Psoas muscle (tissue), 8 donors: ENCODE measurements around the gene CABCOCO1. TPM values are rescaled to one million over a fixed set of nuclear protein-coding genes. Genes with fewer than 3 reads are reported as not detected.
"Not testable (repeated sequence)": the region's sequence is repeated elsewhere in the genome, so short reads cannot be mapped to it uniquely, and the experiment has no call there.

Experiments used
- ATAC-seq, 4 donors: fragments of 200-7000 bp; cut with Tn5 transposase; one replicate each; pipeline ENCODE4 v1.9.1; 2020; ENCODE audit warnings: moderate library complexity in 3 of 4, mild to moderate bottlenecking in 2 of 4
- DNase-seq, 2 donors: peaks; one replicate each; pipeline ENCODE4 v3.0.0-alpha.2; 2020
- H3K27ac ChIP-seq: fragments of 200-600 bp; one replicate; pipeline ENCODE4 v1.8.0; 2022
- H3K27me3 ChIP-seq, 3 donors: fragments of 200-600 bp in 1 of 3; one replicate each; pipeline versions ENCODE4 v1.6.1 to v1.8.0; 2013 to 2022; ENCODE audit warnings: low read length in 2 of 3, mild to moderate bottlenecking in 2 of 3, moderate library complexity in 1 of 3; ENCODE audit not compliant: insufficient read depth in 3 of 3
- H3K36me3 ChIP-seq, 2 donors: fragments of 200-600 bp in 1 of 2; one replicate each; pipeline versions ENCODE4 v1.6.1 to v1.8.0; 2013 to 2022; ENCODE audit warnings: low read depth in 1 of 2, mild to moderate bottlenecking in 1 of 2, moderate library complexity in 1 of 2; ENCODE audit not compliant: insufficient read depth in 1 of 2
- H3K4me1 ChIP-seq: fragments of 200-600 bp; one replicate; pipeline ENCODE4 v1.8.0; 2022
- H3K4me3 ChIP-seq: fragments of 200-600 bp; one replicate; pipeline ENCODE4 v1.8.0; 2022; ENCODE audit warnings: mild to moderate bottlenecking
- H3K9me3 ChIP-seq: fragments of 200-600 bp; one replicate; pipeline ENCODE4 v1.8.0; 2022
- CTCF ChIP-seq: fragments of 200-600 bp; IDR thresholded peaks from one replicate; pipeline ENCODE4 v1.8.0; 2022; ENCODE audit warnings: antibody characterized with exemption
- WGBS, 3 donors: extraction: QIAGEN DNeasy Blood & Tissue Kit; methylation state at CpG; one replicate each; pipeline versions ENCODE4 v1.1.6 to v1.1.7; 2013; 5-methylcytosine and 5-hydroxymethylcytosine counted together
- intact Hi-C, 2 donors: fragments of 100-400 bp; cut with DNase I; formaldehyde crosslinking; loops; one replicate each; pipeline versions ENCODE4 v1.11.0 to v1.14.2; 2022
- polyA plus RNA-seq, 3 donors: library from polyadenylated mRNA; stranded (reverse); fragments of 200-250 nt; gene quantifications; one replicate each; pipeline ENCODE4 v1.2.3, GENCODE V29; 2013
- total RNA-seq, 4 donors: library from RNA; stranded (reverse); fragmentation: NEBNext Ultra II Directional in 2 of 4; extraction: Animal tissue kit (Norgen Biotek cat#: 25700) in 2 of 4; gene quantifications; one replicate each; pipeline versions ENCODE4 v1.2.1 to v1.2.4, GENCODE V29; 2021 to 2023
- donor health status: healthy with polysubstance abuse.
- donor health status: DM: no; HTN: no; CAD: no; lungs with moderate emphysema.
- donor health status: Bipolar disorder and iron deficiency.
- donor health status: healthy.
- donor health status: DM: yes; HTN: yes; CAD: no.
- donor health status: DM: no; HTN: no; CAD: no.
- donor health status: DM: no; HTN: no; CAD: no.
- donor health status: DM: yes; HTN: yes; CAD: no.

The CABCOCO1 gene
- total and polyA plus RNA-seq, 7 donors, result 0.03 to 0.04 TPM; not detected in 5

- no peak for TF ChIP-seq CTCF
- no peak overlapping the region for H3K4me3 ChIP-seq
- H3K9me3 ChIP-seq, result no peaks in the 10 kb centered on the region
- no peaks in the 10 kb centered on the region for H3K4me1 ChIP-seq
- ATAC-seq, result no peak
- H3K27me3 ChIP-seq, result no peaks in the 10 kb centered on the region
- H3K27ac ChIP-seq, result no peak overlapping the region
- intact Hi-C loops, result no loop called here
- WGBS, 3 donors, result 30 to 41% (median 34%) methylated on average over 2 of the region's 2 CpGs
- no peak for DNase-seq
- no peaks in the 10 kb centered on the region for H3K36me3 ChIP-seq
Observed at GRCh38 chr10:61701706-61702105, 39.0 kb downstream of the CABCOCO1 start.

GRCh38 chr10:61702584-61702983 is 39.9 kb downstream of the CABCOCO1 start:
- 64 to 91% (median 87%) methylated on average over 2 of the region's 2 CpGs for WGBS, 3 donors

GRCh38 chr10:61705022-61705613 is 42.4 kb downstream of the CABCOCO1 start:
- WGBS, 3 donors, result 88 to 99% (median 95%) methylated on average over 1 of the region's 1 CpG
- DNase-seq, result no peak
- Histone ChIP-seq H3K4me3 (no peak overlapping the region), H3K27ac (no peak overlapping the region), H3K4me1 (no peaks in the 10 kb centered on the region), H3K9me3 (no peaks in the 10 kb centered on the region), H3K36me3 (no peaks in the 10 kb centered on the region), H3K27me3 (no peaks in the 10 kb centered on the region)
- intact Hi-C loops, result no loop called here
- ATAC-seq, result no peak
- TF ChIP-seq CTCF, result no peak

More at GRCh38 chr10:61702584-61702983, 39.9 kb downstream of the CABCOCO1 start:
- no peak overlapping the region for H3K27ac ChIP-seq
- no peak for DNase-seq
- no peaks in the 10 kb centered on the region for H3K4me1 ChIP-seq
- H3K4me3 ChIP-seq, result no peak overlapping the region
- no peaks in the 10 kb centered on the region for H3K27me3 ChIP-seq
- TF ChIP-seq CTCF, result no peak
- H3K36me3 ChIP-seq, result no peaks in the 10 kb centered on the region
- no peak for ATAC-seq
- intact Hi-C loops, result no loop called here
- no peaks in the 10 kb centered on the region for H3K9me3 ChIP-seq

- Histone ChIP-seq H3K27ac (no peak overlapping the region), H3K27me3 (no peaks in the 10 kb centered on the region), H3K36me3 (no peaks in the 10 kb centered on the region), H3K9me3 (no peaks in the 10 kb centered on the region), H3K4me3 (no peak overlapping the region), H3K4me1 (no peaks in the 10 kb centered on the region)
- 36 to 63% (median 45%) methylated on average over 2 of the region's 2 CpGs for WGBS, 3 donors
- intact Hi-C loops, result no loop called here
- DNase-seq (no peak), ATAC-seq (no peak)
- no peak for TF ChIP-seq CTCF
Observed at GRCh38 chr10:61708846-61709245, 46.1 kb downstream of the CABCOCO1 start.

GRCh38 chr10:61712105-61712504 is 49.4 kb downstream of the CABCOCO1 start:
- intact Hi-C loops, ATAC-seq: not testable (repeated sequence)

GRCh38 chr10:61719475-61719874 is 56.7 kb downstream of the CABCOCO1 start:
- H3K9me3 ChIP-seq, H3K27me3 ChIP-seq, H3K36me3 ChIP-seq, H3K4me3 ChIP-seq, ATAC-seq, DNase-seq, H3K4me1 ChIP-seq, intact Hi-C loops, H3K27ac ChIP-seq: not testable (repeated sequence)
- 94 to 96% (median 94%) methylated on average over 6 of the region's 6 CpGs for WGBS, 3 donors

More at GRCh38 chr10:61712105-61712504, 49.4 kb downstream of the CABCOCO1 start:
- H3K4me3 ChIP-seq, H3K27ac ChIP-seq, H3K27me3 ChIP-seq, H3K9me3 ChIP-seq, H3K4me1 ChIP-seq, DNase-seq, H3K36me3 ChIP-seq: not testable (repeated sequence)
- WGBS, 3 donors, result 58 to 65% (median 63%) methylated on average over 2 of the region's 2 CpGs
